Measurements from ENCODE around the gene ABHD4.

DNA sequence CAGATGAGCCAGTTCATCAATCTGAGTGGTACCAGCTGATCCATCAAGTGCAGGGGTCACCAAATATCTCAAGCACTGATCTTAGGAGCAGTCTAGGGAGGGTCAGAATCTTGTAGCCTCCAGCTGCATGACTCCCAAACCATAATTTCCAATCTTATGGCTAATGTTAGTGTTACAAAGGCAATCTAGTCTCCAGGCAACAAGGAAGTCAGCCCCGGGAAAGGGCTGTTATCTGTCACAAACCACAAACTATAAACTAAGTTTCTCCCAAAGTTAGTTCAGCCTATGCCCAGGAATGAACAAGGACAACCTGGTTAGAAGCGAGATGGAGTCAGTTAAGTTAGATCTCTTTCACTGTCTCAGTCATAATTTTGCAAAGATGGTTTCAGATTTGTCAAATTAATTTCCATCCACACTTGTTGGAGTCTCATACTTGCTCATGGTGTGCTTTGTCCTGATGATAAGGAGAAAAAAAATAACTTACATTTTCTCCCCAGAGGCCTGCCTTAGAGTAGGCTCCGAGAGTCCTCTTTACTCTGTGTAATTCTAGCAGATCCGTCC lies 3.9 kb upstream of the ABHD4 start:
- TF ChIP-seq POLR2A (IDR thresholded peaks at IDR 0.05; ENCODE audit: low read depth, low read length): no peak
- TF ChIP-seq CTCF (conservative IDR thresholded peaks at IDR 0.05; ENCODE audit: low read depth, low read length): no peak
- no peak for TF ChIP-seq CHD1 (IDR thresholded peaks at IDR 0.05; ENCODE audit: low read depth, low read length)
- TF ChIP-seq CEBPB (IDR thresholded peaks at IDR 0.05; ENCODE audit: low read depth, low read length): no peak
- no peak for TF ChIP-seq RFX5 (IDR thresholded peaks at IDR 0.05; ENCODE audit: low read depth, low read length)
- no peak for TF ChIP-seq MXI1 (IDR thresholded peaks at IDR 0.05; ENCODE audit: borderline replicate concordance, low read depth, low read length)
- TF ChIP-seq BHLHE40 (IDR thresholded peaks at IDR 0.05; ENCODE audit: low read depth, low read length): no peak
- no peak for TF ChIP-seq MAFK (IDR thresholded peaks at IDR 0.05; ENCODE audit: low read depth, low read length)
- no peak for TF ChIP-seq RAD21 (IDR thresholded peaks at IDR 0.05; ENCODE audit: low read length)
- no peak for TF ChIP-seq SMC3 (IDR thresholded peaks at IDR 0.05; ENCODE audit: low read depth, low read length)
- TF ChIP-seq FOS (IDR thresholded peaks at IDR 0.05; ENCODE audit: low read depth, low read length): no peak
